Measurements from ENCODE around the gene KLF11. TPM values are rescaled to one million over a fixed set of nuclear protein-coding genes. Genes with fewer than 3 reads are reported as not detected.
"Not testable (repeated sequence)": the region's sequence is repeated elsewhere in the genome, so short reads cannot be mapped to it uniquely, and the experiment has no call there.

Gene KLF11
- total RNA-seq, 4 donors from 2014 or later: 20.1 to 57.2 (median 33.6) TPM

- ATAC-seq: no peak
- no peaks in the 10 kb centered on the region for H3K9me3 ChIP-seq
- H3K4me1 ChIP-seq: peaks cover 0 to 48% (median 41%) of the 10 kb centered on the region in 3 donors
- 90% methylated on average over 7 of the region's 9 CpGs; no CpG with 5 or more reads in 1 of the 2 donors for WGBS, 2 donors (ENCODE audit: low coverage in 1 of 2)
- no peaks in the 10 kb centered on the region for H3K36me3 ChIP-seq
- H3K27ac ChIP-seq: peak overlapping the region in 3 of 4 donors; percentile 45 to 68 (median 58)
- H3K27me3 ChIP-seq: no peaks in the 10 kb centered on the region
- TF ChIP-seq POLR2A (IDR thresholded peaks at IDR 0.05) (no peak), POLR2AphosphoS5 (IDR thresholded peaks at IDR 0.05) (no peak), CTCF (IDR thresholded peaks at IDR 0.05) (no peak), EP300 (IDR thresholded peaks at IDR 0.05) (no peak)
- H3K4me3 ChIP-seq: no peak overlapping the region
Observed at GRCh38 chr2:10008809-10009176, 34.6 kb upstream of the KLF11 start.

DNA sequence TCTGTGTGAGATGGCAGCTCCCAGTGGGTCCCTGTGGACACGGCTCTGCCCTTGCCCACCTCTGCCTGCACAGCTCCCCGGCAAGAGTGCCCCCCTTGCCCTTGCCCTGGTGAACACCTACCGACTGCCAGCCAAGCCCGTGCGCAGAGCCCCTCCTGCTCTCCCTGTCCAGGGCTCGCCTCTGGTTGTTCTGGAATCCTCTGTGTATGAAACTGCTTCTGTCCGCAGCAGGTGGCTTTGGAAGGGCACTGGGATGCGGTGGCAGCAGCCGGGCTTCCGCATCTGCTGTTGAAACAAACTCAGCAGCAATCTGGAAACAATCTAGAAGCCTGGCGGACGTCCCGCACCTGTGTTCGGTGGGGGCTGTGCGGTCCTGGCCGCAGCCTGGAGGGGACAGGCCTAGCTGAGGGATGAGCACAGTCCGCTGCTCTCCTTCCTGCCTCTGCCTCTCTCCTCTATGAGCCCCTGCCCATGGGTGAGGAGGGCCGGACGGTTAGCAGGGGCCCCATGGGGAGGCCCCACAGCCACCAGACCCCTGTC lies 34.0 kb upstream of the KLF11 start:
- Histone ChIP-seq H3K4me1 (peaks cover 0 to 48% (median 41%) of the 10 kb centered on the region in 3 donors), H3K27me3 (no peaks in the 10 kb centered on the region), H3K4me3 (no peak overlapping the region), H3K27ac (peak overlapping the region in 3 of 4 donors; percentile 45 to 68 (median 58)), H3K9me3 (no peaks in the 10 kb centered on the region), H3K36me3 (no peaks in the 10 kb centered on the region)
- TF ChIP-seq POLR2A (IDR thresholded peaks at IDR 0.05): no peak
- TF ChIP-seq EP300 (IDR thresholded peaks at IDR 0.05): no peak
- TF ChIP-seq POLR2AphosphoS5 (IDR thresholded peaks at IDR 0.05): no peak
- no peak for TF ChIP-seq CTCF (IDR thresholded peaks at IDR 0.05)
- whole genome bisulfite sequencing, 2 donors (ENCODE audit: low coverage in 1 of 2): no CpG with 5 or more reads among the region's 19 CpGs
- ATAC-seq: no peak

GRCh38 chr2:10009811-10010781 lies 33.3 kb upstream of the KLF11 start:
- 86 to 92% methylated on average over 8 to 12 of the region's 36 CpGs for WGBS, 2 donors (ENCODE audit: low coverage in 1 of 2)

DNA sequence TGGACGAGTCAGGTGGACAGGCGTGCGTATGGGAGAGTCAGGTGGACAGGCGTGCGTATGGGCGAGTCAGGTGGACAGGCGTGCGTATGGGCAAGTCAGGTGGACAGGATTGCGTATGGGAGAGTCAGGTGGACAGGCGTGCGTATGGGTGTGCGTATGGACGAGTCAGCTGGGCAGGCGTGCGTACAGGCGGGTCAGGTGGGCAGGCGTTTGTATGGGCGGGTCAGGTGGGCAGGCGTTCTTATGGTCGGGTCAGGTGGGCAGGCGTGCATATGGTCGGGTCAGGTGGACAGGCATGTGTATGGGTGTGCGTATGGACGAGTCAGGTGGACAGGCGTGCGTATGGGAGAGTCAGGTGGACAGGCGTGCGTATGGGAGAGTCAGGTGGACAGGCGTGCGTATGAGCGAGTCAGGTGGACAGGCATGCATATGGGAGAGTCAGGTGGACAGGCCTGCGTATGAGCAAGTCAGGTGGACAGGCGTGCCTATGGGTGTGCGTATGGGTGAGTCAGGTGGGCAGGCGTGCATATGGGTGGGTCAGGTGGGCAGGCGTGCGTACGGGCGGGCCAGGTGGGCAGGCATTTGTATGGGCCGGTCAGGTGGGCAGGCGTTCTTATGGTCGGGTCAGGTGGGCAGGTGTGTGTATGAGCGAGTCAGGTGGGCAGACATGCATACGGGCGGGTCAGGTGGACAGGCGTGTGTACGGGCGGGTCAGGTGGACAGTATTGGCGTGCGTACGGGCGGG lies 32.3 kb upstream of the KLF11 start:
- not testable (repeated sequence) for ATAC-seq, H3K27me3 ChIP-seq, H3K4me3 ChIP-seq, H3K36me3 ChIP-seq, H3K9me3 ChIP-seq
- 92 to 95% methylated on average over 15 to 52 of the region's 52 CpGs for WGBS, 2 donors (ENCODE audit: low coverage in 1 of 2)
- H3K4me1 ChIP-seq: peaks cover 0 to 48% (median 41%) of the 10 kb centered on the region in 3 donors
- peak overlapping the region in 1 of 4 donors; percentile 58 for H3K27ac ChIP-seq

More at GRCh38 chr2:10009811-10010781, 33.3 kb upstream of the KLF11 start:
- TF ChIP-seq EP300 (IDR thresholded peaks at IDR 0.05): no peak
- peak; percentile 84 for TF ChIP-seq POLR2AphosphoS5 (IDR thresholded peaks at IDR 0.05)
- Histone ChIP-seq H3K36me3 (no peaks in the 10 kb centered on the region), H3K4me1 (peaks cover 0 to 48% (median 41%) of the 10 kb centered on the region in 3 donors), H3K4me3 (no peak overlapping the region), H3K27ac (peak overlapping the region in 3 of 4 donors; percentile 45 to 68 (median 58)), H3K9me3 (no peaks in the 10 kb centered on the region), H3K27me3 (no peaks in the 10 kb centered on the region)
- ATAC-seq: peak; percentile 86

DNA sequence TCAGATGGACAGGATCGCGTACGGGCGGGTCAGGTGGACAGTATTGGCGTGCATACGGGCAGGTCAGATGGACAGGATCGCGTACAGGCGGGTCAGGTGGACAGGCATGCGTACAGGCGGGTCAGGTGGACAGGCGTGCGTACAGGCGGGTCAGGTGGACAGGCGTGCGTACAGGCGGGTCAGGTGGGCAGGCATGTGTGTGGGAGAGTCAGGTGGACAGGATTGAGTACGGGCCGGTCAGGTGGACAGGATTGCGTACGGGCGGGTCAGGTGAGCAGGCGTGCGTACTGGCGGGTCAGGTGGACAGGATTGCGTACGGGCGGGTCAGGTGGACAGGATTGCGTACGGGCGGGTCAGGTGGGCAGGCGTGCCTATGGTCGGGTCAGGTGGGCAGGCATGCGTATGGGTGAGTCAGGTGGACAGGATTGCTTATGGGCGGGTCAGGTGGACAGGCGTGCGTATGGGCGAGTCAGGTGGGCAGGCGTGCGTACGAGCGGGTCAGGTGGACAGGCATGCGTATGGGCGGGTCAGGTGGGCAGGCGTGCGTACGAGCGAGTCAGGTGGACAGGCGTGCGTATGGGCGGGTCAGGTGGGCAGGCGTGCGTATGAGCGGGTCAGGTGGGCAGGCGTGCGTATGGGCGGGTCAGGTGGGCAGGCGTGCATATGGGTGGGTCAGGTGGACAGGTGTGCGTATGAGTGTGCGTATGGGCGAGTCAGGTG lies 31.6 kb upstream of the KLF11 start:
- H3K9me3 ChIP-seq, H3K4me3 ChIP-seq, H3K27me3 ChIP-seq, ATAC-seq, H3K27ac ChIP-seq, H3K36me3 ChIP-seq: not testable (repeated sequence)
- WGBS, 2 donors (ENCODE audit: low coverage in 1 of 2): 89 to 91% methylated on average over 39 to 44 of the region's 61 CpGs
- peaks cover 0 to 41% (median 34%) of the 10 kb centered on the region in 3 donors for H3K4me1 ChIP-seq

DNA sequence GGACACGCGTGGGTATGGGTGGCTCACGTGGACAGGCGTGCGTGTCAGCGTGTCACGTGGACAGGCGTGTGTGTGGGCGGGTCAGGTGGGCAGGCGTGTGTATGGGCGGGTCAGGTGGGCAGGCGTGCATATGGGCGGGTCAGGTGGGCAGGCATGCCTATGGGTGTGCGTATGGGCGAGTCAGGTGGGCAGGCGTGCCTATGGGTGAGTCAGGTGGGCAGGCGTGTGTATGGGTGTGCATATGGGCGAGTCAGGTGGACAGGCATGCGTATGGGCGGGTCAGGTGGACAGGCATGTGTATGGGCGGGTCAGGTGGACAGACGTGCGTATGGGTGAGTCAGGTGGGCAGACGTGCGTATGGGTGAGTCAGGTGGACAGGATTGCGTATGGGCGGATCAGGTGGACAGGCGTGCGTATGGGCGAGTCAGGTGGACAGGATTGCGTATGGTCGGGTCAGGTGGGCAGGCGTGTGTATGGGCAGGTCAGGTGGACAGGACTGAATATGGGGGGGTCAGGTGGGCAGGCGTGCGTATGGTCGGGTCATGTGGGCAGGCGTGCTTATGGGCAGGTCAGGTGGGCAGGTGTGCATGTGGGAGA lies 30.9 kb upstream of the KLF11 start:
- 90 to 92% methylated on average over 26 to 31 of the region's 37 CpGs for WGBS, 2 donors (ENCODE audit: low coverage in 1 of 2)
- not testable (repeated sequence) for H3K9me3 ChIP-seq, H3K4me3 ChIP-seq, H3K27me3 ChIP-seq, H3K36me3 ChIP-seq, H3K27ac ChIP-seq, ATAC-seq
- H3K4me1 ChIP-seq: peaks cover 0 to 34% (median 30%) of the 10 kb centered on the region in 3 donors

Data from gastroesophageal sphincter (tissue), 4 donors.